HG02885 (cell line): ENCODE results near the gene MLF2.
"Not testable (repeated sequence)": the region's sequence is repeated elsewhere in the genome, so short reads cannot be mapped to it uniquely, and the experiment has no call there.

Experiments
- ATAC-seq: cut with Tn5 transposase; IDR thresholded peaks from one replicate; pipeline ENCODE4 v1.9.1; 2021; ENCODE audit warnings: mild to moderate bottlenecking; ENCODE audit not compliant: unreplicated experiment, poor library complexity

Gene MLF2

GRCh38 chr12:6742834-6743233, 10.1 kb downstream of the MLF2 start:
- no peak for ATAC-seq

DNA sequence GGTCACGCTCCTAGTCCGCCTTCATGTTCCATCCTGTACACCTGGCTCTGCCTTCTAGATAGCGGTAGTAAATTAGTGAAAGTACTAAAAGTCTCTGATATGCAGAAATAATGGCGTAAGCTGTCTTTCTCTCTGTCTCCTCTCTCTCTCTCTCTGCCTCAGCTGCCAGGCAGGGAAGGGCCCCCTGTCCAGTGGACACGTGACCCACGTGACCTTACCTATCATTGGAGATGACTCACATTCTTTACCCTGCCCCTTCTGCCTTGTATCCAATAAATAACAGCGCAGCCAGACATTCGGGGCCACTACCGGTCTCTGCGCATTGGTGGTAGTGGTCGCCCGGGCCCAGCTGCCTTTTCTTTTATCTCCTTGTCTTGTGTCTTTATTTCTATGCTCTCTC, 10.9 kb downstream of the MLF2 start:
- not testable (repeated sequence) for ATAC-seq

DNA sequence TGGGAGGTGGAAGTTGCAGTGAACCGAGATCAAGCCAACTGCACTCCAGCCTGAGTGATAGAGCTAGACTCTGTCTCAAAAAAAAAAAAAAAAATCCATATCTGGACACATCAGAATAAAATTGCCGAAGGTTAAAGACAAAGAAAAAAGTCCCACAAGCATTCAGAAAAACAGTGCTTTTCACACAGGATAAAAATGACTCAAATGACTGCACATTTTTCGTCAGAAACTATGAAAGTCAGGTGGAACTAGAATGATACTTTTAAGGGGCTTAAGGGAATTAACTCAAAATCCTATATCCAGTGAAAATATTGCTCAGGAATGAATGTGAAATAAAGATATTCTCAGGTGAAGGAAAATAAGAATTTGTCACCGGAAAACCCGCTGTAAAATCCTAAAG, 16.2 kb downstream of the MLF2 start:
- no peak for ATAC-seq

- no peak for ATAC-seq
These were observed 17.3 kb downstream of the MLF2 start for GRCh38 chr12:6735448-6736191.

DNA sequence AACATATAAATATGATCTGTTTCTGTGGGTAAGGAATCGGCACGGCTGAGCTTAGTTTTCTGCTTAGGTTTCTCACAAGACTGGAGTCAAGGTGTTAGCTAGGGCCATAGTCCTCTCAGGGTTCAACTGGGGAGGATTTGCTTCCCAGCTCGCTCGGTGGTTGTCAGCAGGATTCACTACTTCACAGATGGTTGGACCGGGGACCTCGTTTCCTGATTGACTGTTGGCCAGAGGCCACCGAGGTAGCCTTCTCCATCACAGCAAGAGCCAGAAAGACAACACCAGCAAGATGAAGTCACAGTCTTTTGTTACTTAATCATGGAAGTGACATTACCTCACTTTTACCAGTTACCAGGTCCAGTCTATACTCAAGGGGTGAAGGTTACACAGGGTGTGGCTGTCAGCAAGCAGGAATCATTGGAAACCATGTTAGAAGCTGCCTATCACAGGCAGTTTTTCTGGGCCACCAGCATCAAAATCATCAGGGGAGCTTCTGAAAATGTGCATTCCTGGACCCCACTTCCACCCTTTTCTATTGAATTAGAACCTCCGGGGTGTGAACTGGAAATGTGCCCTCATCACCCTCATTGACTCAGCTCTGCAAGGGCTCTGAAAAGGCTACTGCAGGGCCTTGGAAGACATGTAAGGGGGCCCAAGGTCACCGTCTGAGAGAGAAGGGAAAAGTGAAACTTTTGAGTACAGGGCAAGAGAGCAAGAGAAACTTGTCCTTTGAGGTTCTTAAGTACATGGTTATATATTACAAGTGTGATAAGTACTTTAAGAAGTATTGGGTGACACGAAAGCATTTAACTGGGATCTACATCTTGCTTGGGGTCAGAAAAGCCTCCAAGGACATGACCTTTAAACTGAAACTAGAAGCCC, 18.2 kb downstream of the MLF2 start:
- no peak for ATAC-seq

- no peak for ATAC-seq
These were observed 22.8 kb downstream of the MLF2 start for GRCh38 chr12:6730169-6730568.

DNA sequence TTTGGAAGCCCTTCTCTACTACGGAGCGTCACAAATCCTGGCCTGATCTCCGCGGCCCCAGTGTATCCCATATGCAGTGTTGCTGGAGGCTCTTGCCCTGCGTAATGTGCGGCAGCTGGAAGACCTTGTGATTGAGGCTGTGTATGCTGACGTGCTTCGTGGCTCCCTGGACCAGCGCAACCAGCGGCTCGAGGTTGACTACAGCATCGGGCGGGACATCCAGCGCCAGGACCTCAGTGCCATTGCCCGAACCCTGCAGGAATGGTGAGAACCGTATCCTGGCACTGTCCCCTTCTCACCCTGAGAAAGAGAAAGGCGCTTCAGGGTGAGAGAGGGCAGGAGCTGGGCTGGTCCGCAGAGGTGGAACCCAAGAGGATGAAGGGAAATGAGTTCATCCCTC, 23.8 kb downstream of the MLF2 start:
- ATAC-seq = no peak

GRCh38 chr12:6725350-6725749, 27.6 kb downstream of the MLF2 start:
- ATAC-seq = no peak

DNA sequence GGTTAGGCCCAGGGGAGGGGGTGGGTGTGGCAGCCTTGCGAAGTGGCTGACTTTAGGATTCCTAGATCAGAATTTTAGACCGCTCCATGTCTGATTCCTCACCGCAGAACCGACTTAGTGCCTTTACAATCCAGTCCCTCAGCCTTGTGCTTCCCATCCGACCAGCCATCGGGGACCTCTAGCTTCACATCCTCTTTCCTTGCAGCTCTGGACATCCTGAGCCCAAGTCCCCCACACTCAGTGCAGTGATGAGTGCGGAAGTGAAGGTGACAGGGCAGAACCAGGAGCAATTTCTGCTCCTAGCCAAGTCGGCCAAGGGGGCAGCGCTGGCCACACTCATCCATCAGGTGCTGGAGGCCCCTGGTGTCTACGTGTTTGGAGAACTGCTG, 28.5 kb downstream of the MLF2 start:
- ATAC-seq = peak; percentile 25

- peak; percentile 93 for ATAC-seq
These were observed 29.1 kb downstream of the MLF2 start, which contains the start of gene COPS7A for GRCh38 chr12:6723607-6724408. TSS of gene COPS7A (plus strand) at chr12:6724046. CDS start at chr12:6724657, 611 bp downstream.

- ATAC-seq = no peak
These were observed 30.1 kb downstream of the MLF2 start for GRCh38 chr12:6722863-6723262.

- ATAC-seq = no peak
These were observed 36.0 kb downstream of the MLF2 start for GRCh38 chr12:6716874-6717437.

GRCh38 chr12:6716031-6716873, 36.7 kb downstream of the MLF2 start:
- not testable (repeated sequence) for ATAC-seq

DNA sequence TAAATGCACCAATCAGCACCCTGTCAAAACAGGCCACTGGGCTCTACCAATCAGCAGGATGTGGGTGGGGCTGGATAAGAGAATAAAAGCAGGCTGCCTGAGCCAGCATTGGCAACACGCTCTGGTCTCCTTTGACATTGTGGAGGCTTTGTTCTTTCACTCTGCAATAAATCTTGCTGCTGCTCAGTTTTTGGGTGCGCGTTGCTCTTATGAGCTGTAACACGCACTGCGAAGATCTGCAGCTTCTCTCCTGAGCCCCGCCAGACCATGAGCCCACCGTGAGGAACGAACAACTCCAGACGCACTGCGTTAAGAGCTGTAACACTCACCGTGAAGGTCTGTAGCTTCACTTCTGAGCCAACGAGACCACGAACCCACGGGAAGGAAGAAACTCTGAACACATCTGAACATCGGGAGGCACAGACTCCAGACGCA, 44.0 kb downstream of the MLF2 start:
- ATAC-seq = no peak

- not testable (repeated sequence) for ATAC-seq
These were observed 44.6 kb downstream of the MLF2 start for GRCh38 chr12:6708351-6708750.

DNA sequence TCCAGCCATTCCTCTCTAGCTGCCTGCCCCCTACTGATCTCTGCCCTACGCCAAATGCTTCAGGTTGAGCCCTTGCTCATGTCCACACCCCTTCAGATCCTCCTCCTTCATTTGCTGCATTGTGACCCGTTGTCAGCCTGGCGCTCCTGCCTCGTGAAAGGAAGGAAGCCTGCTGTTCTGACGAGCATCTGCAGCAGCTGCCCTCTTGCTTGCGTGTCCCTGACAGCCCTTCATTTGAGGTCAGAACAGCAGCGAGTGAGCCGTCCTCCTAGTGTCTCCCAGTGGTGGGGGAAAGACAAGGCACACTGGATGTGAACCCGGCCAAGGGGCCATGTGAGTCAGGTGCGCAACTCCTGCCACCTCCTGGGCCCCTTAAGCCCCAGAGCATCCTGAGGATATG, 49.3 kb downstream of the MLF2 start:
- no peak for ATAC-seq

GRCh38 chr12:6701078-6701768, 51.7 kb downstream of the MLF2 start:
- no peak for ATAC-seq

DNA sequence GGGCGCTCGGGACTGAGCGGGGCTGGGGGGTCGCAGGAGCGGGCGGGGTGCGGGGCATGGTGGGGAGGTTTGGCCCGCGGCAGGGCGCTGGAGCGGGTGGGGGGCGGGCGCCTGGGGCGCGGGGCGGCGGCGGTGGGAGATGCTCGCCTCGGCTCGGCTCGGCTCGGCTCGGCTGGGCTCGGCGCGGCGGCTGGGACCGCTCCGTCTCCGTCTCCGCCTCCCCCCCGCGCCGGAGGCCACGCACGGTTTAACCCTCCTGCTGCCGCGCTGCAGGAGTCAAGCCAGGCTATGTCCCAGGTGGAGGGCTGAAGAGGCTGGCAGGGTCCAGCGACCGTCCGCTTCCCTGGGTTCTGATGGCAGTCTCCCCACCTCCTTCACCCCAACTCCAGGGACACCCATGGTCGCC, 52.3 kb downstream of the MLF2 start, which contains the start of gene PIANP:
Gene PIANP, minus strand, starts transcription at position 170 of the 406 bp plus-strand sequence. CDS start 2,754 bp downstream, outside the sequence.
- ATAC-seq = no peak
